Measurements from ENCODE around the gene CD19. TPM values are rescaled to one million over a fixed set of nuclear protein-coding genes. Genes with fewer than 3 reads are reported as not detected.
"Not testable (repeated sequence)": the region's sequence is repeated elsewhere in the genome, so short reads cannot be mapped to it uniquely, and the experiment has no call there.

The CD19 gene
- total RNA-seq, 4 donors from 2014 or later, result 4.5 to 9.8 TPM; not detected in 2

GRCh38 chr16:28924399-28924761 lies 7.4 kb upstream of the CD19 start:
- in situ Hi-C loops (cut with MboI; ENCODE audit: low pct_ligation_motif_present in 1 of 4, low pct_unique_long_range_greater_than_20kb in 1 of 4, low sequenced_read_pairs in 3 of 4) (no loop called here), intact Hi-C loops (cut with DNase I; ENCODE audit: low total_unique reads) (no loop called here)
- no peaks in the 10 kb centered on the region for H3K27me3 ChIP-seq
- 28% methylated on average over 15 of the region's 15 CpGs; no CpG with 5 or more reads in 1 of the 2 donors for WGBS, 2 donors (ENCODE audit: low coverage in 1 of 2)
- H3K27ac ChIP-seq, result peak overlapping the region; percentile 94 to 99 (median 97)
- peak overlapping the region in 3 of 4 donors; percentile 53 to 90 (median 61) for H3K4me3 ChIP-seq
- TF ChIP-seq EP300 (IDR thresholded peaks at IDR 0.05; ENCODE audit: low read depth), result no peak
- TF ChIP-seq POLR2AphosphoS5 (IDR thresholded peaks at IDR 0.05), result peak; percentile 46 to 50 (median 48)
- TF ChIP-seq POLR2A (IDR thresholded peaks at IDR 0.05), result peak; percentile 20
- TF ChIP-seq, protein P1, sequence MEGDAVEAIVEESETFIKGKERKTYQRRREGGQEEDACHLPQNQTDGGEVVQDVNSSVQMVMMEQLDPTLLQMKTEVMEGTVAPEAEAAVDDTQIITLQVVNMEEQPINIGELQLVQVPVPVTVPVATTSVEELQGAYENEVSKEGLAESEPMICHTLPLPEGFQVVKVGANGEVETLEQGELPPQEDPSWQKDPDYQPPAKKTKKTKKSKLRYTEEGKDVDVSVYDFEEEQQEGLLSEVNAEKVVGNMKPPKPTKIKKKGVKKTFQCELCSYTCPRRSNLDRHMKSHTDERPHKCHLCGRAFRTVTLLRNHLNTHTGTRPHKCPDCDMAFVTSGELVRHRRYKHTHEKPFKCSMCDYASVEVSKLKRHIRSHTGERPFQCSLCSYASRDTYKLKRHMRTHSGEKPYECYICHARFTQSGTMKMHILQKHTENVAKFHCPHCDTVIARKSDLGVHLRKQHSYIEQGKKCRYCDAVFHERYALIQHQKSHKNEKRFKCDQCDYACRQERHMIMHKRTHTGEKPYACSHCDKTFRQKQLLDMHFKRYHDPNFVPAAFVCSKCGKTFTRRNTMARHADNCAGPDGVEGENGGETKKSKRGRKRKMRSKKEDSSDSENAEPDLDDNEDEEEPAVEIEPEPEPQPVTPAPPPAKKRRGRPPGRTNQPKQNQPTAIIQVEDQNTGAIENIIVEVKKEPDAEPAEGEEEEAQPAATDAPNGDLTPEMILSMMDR (IDR thresholded peaks at IDR 0.05), result peak; percentile 19 to 76 (median 35)
- peaks cover 0 to 25% (median 21%) of the 10 kb centered on the region in 4 donors for H3K4me1 ChIP-seq
- no peaks in the 10 kb centered on the region for H3K9me3 ChIP-seq
- DNase-seq, result peak; percentile 47
- peaks cover 0 to 4% (median 0%) of the 10 kb centered on the region in 4 donors for H3K36me3 ChIP-seq

- H3K9me3 ChIP-seq, result no peaks in the 10 kb centered on the region
- 2% methylated on average over 30 of the region's 66 CpGs; no CpG with 5 or more reads in 1 of the 2 donors for WGBS, 2 donors (ENCODE audit: low coverage in 1 of 2)
- DNase-seq, result peak; percentile 99
- in situ Hi-C loops (cut with MboI; ENCODE audit: low pct_ligation_motif_present in 1 of 4, low pct_unique_long_range_greater_than_20kb in 1 of 4, low sequenced_read_pairs in 3 of 4), result no loop called here
- peak within 1 kb of the TSS; percentile 36 to 90 (median 57) for H3K4me3 ChIP-seq
- H3K4me1 ChIP-seq, result peaks cover 0 to 25% (median 21%) of the 10 kb centered on the region in 4 donors
- H3K36me3 ChIP-seq, result no peaks in the 10 kb centered on the region
- TF ChIP-seq POLR2AphosphoS5 (IDR thresholded peaks at IDR 0.05) (peak; percentile 66 to 80 (median 73)), EP300 (IDR thresholded peaks at IDR 0.05; ENCODE audit: low read depth) (no peak), POLR2A (IDR thresholded peaks at IDR 0.05) (no peak)
- TF ChIP-seq, protein P1 (IDR thresholded peaks at IDR 0.05), result peak in 1 of 5 experiments; percentile 10
- intact Hi-C loops (cut with DNase I; ENCODE audit: low total_unique reads), result no loop called here
- peak within 1 kb of the TSS; percentile 94 to 99 (median 97) for H3K27ac ChIP-seq
- H3K27me3 ChIP-seq, result no peaks in the 10 kb centered on the region
Observed at GRCh38 chr16:28924762-28925385, 6.9 kb upstream of the CD19 start, which contains the start of gene RABEP2. Gene RABEP2 (minus strand): TSS chr16:28925238. CDS start chr16:28925163, 75 bp downstream.

- H3K36me3 ChIP-seq, result no peaks in the 10 kb centered on the region
- H3K4me1 ChIP-seq, result peaks cover 0 to 25% (median 21%) of the 10 kb centered on the region in 4 donors
- intact Hi-C loops (cut with DNase I; ENCODE audit: low total_unique reads), result no loop called here
- TF ChIP-seq POLR2A (IDR thresholded peaks at IDR 0.05) (peak; percentile 78), EP300 (IDR thresholded peaks at IDR 0.05; ENCODE audit: low read depth) (no peak), POLR2AphosphoS5 (IDR thresholded peaks at IDR 0.05) (peak in 2 of 3 donors; percentile 1 to 56)
- TF ChIP-seq, protein P1 (IDR thresholded peaks at IDR 0.05), result no peak
- no peaks in the 10 kb centered on the region for H3K27me3 ChIP-seq
- in situ Hi-C loops (cut with MboI; ENCODE audit: low pct_ligation_motif_present in 1 of 4, low pct_unique_long_range_greater_than_20kb in 1 of 4, low sequenced_read_pairs in 3 of 4), result no loop called here
- peak overlapping the region; percentile 36 to 90 (median 57) for H3K4me3 ChIP-seq
- WGBS, 2 donors (ENCODE audit: low coverage in 1 of 2), result 1 to 4% methylated on average over 10 to 41 of the region's 48 CpGs
- no peaks in the 10 kb centered on the region for H3K9me3 ChIP-seq
- DNase-seq, result peak; percentile 76
- H3K27ac ChIP-seq, result peak overlapping the region; percentile 94 to 99 (median 97)
Observed at GRCh38 chr16:28925386-28926228, 6.2 kb upstream of the CD19 start.

DNA sequence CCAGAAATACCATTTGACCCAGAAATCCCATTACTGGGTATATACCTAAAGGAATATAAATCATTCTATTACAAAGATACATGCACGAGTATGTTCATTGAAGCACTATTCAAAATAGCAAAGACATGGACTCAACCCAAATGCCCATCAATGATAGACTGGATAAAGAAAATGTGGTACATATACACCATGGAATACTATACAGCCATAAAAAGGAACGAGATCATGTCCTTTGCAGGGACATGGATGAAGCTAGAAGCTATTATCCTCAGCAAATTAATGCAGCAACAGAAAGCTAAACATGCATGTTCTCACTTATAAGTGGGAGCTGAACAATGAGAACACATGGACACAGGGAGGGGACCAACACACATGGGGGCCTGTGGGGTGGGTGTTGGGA lies 5.5 kb upstream of the CD19 start:
- H3K36me3 ChIP-seq; H3K27me3 ChIP-seq; in situ Hi-C loops (cut with MboI; ENCODE audit: low pct_ligation_motif_present in 1 of 4, low pct_unique_long_range_greater_than_20kb in 1 of 4, low sequenced_read_pairs in 3 of 4); H3K9me3 ChIP-seq; intact Hi-C loops (cut with DNase I; ENCODE audit: low total_unique reads); DNase-seq: not testable (repeated sequence)
- WGBS, 2 donors (ENCODE audit: low coverage in 1 of 2), result 39 to 58% methylated on average over 2 of the region's 2 CpGs
- Histone ChIP-seq H3K4me1 (peaks cover 0 to 25% (median 21%) of the 10 kb centered on the region in 4 donors), H3K27ac (peak overlapping the region; percentile 94 to 99 (median 97)), H3K4me3 (peak overlapping the region in 3 of 4 donors; percentile 53 to 90 (median 61))

Data from transverse colon (tissue), 4 donors.